Stimulated activated CD4-positive, alpha-beta T cell treated with anti-CD3 and anti-CD28 coated beads, Interleukin-1b, Interleukin-23, amount 100 ng/mL, for 1 hour (primary cell): ENCODE data around the gene NPFFR1.
"Not testable (repeated sequence)": the region's sequence is repeated elsewhere in the genome, so short reads cannot be mapped to it uniquely, and the experiment has no call there.

ENCODE experiments used
- DNase-seq, 2 donors: peaks; one replicate each; pipeline ENCODE4 v3.0.0-alpha.2; 2020; ENCODE audit warnings: low read depth in 2 of 2

Gene NPFFR1

DNA sequence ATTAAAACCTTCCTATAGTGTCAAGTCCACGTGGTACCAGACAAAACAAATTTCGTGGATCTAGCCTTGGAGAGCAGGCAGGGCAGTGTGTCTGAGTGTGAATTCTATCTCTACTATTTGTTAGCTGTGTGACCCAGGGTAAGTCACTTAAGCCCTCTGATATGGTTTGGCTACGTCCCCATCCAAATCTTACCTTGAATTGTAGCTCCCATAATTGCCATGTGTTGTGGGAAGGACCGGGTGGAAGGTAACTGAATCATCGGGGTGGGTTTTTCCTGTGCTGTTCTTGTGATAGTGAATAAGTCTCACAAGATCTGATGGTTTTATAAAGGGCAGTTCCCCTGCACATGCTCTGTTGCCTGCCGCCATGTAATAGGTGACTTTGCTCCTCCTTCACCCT is 2.8 kb upstream of the NPFFR1 start:
- DNase-seq: no peak

DNA sequence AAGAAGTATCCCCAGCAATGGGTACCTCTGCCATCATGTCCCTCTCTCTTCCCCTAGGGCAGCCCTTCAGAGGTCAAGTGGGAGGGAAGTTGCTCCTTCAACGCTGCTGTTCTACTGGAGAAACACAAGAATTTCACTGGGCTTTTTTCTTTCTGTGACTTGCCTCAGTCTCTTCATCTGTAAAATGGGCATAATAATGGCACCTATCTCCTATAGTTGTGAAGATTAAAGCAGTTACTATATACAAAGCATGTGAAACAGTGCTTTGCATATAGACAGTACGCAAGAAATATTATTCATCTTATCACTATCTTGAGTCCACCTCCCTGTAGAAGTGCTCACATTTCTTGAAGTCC is 1.6 kb upstream of the NPFFR1 start:
- no peak for DNase-seq

DNA sequence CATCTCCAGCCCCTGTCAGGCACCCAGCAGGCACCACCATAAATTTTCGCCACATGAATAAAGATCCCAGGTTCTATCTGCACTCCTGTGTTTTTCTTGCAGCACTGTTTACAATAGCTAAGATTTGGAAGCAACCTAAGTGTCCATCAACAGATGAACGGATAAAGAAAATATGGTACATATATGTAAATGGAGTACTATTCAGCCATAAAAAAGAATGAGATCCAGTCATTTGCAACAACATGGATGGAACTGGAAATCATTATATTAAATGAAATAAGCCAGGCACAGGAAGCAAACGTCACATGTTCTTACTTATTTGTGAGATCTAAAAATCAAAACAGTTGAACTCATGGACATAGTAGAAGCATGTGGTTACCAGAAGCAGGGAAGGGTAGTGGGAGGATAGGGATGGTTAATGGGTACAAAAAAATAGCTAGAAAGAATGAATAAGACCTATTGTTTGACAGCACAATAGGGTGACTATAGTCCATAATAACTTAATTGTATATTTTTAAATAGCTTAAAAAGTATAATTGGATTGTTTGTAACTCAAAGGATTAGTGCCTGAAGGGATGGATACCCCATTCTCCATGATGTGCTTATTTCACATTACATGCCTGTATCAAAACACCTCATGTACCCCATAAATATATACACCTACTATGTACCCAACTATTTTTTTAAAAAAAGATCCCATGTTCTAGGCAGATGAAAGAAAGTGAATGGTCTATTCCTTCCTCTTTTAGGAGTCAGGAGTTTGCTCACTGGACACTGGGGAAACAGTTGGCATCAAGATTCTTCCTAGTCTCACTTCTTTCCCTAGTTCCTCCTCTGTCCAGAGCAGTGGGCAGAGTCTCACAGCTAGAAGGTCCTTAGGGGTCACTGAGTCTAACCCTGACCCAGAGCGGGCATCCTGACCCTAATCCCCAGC is 1.0 kb upstream of the NPFFR1 start:
- no peak for DNase-seq

DNA sequence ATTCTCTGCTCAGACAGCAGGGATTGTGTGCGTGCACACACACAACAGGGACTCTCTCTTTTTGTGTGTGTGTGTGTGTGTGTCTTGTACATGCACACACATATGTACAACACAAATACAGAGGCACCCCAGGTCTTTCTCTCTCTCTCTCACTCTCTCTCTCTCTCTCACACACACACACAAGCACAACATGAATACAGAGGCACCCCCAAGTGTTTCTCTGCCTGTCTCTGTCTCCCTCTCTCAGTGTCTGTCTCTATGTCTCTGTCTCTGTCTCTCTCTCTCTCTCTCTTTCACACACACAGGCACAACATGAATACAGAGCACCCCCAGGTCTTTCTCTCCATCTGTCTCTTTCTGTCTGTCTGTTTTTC is 746 bp downstream of the NPFFR1 start:
- no peak for DNase-seq

DNA sequence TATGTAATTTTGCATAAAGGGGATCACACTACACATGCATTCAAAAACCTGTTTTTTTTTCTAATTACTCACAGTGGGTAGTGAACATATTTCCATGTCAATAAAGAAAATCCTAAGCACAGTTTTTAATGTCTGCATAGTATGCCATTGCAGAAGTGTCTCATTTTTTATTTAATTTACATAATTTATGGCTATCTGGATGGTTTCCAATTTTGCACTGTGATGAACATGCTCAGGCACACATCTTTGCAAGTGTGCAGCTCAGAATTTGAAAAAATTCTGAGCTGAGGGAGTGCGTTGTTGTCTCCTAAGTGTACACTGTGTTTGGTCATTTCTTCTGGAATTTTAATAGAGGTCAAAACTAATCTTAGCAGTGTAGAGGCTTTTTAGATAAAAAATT is 2.2 kb downstream of the NPFFR1 start:
- no peak for DNase-seq

DNA sequence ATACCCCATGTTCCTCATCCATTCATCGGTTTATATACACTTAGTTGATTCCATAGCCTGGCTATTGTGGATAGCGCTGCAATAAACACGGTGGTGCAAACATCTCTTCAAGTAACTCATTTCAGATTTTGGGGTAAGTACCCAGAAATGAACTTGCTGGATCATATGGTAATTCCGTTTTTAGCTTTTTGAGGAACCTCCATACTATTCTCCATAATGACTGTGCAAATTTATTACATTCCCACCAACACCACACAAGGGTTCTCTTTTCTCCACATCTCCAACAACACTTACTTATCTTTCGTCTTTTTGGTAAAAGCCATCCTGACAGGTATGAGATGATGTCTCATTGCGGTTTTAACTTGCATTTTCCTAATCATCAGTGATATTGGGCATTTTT is 3.7 kb downstream of the NPFFR1 start:
- DNase-seq: no peak

DNA sequence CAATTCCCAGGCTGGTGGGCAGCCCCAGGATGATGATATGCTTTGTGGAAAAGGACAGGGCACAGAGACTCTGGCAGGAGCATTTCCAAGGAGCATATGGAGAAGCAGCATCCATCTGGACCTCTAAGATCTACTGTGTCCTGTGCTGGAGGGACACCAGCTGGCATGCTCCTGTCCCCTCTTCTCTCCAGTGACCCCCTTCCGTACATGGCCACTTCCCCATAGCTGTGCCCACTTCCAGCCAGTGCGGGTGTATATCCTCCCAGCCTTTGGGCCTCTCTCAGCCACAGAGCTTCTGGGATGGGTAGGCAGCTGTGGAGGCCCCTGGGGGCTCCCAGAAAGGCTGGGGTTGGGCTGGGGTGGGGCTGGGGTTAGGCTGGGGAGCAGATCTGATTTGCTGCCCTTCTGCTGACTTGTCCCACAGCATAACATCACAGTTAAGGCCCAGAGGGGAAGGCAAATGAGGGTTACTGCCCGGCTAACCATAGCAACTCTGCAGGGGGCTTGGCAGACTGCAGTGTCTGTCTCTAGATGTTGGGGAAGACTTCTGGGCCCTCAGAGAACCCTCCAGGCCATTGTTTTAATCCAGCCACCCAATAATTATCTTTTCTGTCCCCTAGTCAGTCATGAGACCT is 6.3 kb downstream of the NPFFR1 start:
- no peak for DNase-seq

DNA sequence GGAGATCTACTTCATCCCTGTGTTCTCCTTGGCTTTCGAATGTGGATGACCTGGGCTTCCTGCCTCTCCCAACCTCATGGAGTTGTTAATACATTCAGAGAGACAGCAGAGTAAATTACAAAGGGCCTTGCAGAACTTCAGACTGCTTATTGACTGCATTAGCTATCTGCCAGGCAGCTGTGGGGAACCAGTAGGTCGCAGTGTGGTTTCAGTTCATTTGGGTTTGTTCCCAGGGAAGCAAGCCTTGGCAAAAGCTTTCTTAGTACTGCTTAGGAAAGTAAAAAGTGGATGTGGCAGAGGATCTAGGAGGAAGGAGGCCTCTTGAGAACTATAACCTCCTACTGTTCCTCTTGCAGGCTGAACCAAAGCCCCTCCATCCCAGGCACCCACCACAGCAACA is 9.2 kb downstream of the NPFFR1 start:
- no peak for DNase-seq

DNA sequence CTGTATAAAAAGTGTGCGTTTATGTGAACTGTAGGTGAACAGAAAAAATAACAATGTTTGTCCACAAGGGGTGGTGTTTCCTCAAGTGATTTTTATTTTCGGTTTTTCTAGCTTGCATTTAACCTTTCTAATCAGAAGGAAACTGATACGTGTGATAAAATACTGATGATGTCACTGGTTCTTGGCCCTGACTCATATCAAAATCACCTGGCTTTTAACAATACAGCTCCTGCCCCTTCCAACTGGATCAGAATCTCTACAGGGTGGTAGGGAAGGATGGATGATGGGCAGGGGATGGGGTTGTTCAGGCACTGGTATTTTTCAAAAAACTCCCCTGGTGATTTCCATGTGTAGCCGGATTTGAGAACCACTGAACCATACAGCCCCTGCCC is 10.9 kb downstream of the NPFFR1 start:
- no peak for DNase-seq

DNA sequence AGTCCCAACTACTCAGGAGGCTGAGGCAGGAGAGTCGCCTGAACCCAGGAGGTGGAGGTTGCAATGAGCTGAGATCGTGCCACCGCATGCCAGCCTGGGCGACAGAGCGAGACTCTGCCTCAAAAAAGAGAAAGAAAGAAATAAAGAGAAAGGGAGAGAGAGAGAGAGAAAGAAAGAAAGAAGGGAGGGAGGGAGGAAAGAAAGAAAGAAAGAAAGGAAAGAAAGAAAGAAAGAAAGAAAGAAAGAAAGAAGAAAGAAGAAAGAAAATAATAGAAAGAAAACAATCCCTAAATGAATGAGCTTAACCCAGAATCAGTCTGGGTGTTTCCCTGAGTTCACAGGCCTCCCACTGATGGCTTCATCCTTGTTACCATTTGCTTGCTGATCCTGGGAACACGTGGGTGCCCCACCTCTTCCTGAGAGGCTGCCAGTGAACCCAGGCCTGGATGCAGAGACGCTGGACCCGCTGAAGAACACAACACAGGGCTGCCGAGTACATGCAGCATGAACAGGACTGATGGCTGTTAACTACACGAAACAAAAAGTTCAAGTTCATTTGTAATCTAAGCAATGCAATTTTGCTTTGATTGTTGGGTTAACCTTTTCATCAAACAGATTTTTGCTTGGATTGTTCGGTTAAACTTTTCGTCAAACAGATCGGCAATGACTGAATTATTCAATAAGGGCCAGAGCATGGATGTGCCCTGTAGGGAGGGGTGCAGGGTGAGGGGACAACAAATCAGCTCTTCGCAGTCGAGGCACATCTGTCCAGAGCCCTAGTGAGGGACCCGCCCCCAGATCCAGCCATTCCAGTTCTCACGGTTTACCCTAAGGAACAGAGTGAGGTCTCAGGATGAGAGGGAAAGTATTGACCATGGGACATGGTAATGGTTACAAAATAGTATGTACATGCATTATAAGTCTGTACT is 11.5 kb downstream of the NPFFR1 start:
- no peak for DNase-seq

DNA sequence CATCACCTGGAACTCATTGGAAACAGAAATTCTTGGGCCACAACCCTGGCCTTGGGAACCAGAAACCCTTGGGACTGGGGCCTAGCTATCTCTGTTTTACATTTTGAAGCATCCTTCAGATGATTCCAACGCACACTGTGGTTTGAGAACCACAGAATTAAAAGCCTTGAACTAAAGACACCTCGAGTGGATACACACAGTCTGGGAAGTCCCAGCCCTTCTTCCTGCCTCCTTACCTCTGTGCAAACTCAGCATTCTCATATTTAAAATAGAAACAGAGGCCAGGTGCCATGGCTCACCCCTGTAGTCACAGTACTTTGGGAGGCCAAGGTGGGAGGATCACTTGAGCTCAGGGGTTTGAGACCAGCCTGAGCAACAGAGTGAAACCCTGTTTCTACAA is 12.9 kb downstream of the NPFFR1 start:
- no peak for DNase-seq

DNA sequence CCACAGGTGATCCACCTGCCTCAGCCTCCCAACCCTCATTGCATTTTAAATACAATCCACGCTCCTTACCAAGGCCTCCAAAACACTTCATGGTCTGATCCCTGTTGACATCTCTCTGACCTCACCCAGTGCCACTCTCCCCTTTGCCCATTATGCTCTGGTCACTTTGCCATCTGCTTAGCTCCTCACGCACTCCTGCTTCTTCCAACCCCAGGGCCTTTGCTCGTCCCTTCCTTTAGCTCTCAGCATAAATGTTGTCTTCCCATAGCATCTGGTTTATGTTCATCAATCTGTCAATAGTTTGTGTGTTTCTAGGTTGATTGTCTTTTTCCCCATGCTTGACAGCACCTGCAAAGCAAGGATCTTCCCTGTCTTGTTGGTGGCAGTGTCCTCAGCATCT is 14.1 kb downstream of the NPFFR1 start:
- DNase-seq: no peak

DNA sequence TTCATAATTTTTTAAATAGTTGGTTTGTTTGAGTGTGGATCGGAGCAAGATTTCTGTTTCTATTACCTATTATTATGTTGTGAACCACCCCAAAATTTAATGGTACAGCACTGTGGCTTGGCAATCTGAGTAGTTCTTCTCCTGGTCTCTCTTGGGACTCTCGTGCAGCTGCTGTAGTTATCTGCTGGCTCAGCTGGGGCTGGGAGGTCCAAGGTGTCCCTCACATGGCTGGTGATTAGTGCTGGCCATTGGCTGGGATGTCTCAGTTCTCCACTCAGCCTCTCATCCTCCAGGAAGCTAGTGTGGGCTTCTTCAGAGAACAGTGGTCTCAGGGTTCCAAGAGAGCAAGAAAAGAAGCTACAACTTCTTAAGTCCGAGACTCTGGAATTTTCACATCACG is 15.4 kb downstream of the NPFFR1 start:
- no peak for DNase-seq

DNA sequence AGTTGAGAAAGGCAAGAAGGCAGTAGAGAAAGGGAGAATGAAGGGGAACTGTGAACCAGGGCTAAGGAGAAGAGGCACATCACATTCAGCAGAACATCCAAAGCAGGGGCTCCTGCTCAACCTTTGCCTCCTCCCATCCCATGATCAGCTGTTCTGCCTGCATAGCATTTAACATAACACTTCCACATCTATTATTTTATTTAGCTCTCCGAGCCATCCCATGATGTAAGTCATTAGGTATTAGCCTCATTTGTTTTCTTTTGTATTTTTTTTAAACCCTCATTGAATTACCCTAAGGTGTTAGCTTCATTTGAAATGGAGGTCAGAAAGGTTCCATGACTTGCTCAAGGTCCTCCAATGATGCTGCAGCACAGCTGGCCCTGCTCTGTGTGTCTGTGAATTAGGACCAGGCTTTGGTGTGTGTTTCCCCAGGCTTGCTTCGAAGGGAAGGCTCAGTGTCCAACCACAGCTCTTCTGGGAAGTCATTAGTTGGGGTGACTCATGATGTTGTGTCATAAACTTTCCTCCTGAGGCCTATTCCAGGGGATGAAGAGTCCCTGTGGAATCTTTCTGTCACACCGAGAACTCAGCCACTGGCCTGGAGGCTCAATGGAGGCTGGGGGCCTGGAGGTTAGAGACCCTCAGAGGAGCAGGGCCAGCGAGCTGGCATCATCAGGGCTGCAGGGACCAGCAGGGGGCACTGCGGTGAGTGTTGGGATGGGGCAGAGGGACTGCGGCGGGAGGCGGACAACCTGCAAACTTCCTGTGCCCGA is 16.5 kb downstream of the NPFFR1 start:
- no peak for DNase-seq

DNA sequence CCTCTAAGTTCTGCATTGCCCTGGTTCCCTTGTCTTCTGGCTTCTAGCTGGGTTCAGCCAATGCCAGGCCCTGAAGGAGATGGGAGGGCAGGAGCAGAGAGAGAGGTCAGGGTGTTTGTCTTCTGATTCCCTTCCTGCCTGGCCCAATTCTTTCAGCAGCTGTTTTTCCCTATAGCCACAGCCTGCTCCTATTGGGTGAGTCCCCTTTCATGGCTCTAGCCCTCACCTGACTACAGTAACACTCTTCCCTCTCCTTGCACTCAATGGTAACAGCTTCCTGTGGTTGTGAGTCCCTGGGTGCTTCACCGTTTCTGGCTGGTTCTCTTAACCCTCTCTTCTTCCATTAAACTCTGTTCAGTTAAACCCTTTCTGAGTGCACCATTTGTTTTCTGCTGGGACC is 17.1 kb downstream of the NPFFR1 start:
- DNase-seq: no peak

DNA sequence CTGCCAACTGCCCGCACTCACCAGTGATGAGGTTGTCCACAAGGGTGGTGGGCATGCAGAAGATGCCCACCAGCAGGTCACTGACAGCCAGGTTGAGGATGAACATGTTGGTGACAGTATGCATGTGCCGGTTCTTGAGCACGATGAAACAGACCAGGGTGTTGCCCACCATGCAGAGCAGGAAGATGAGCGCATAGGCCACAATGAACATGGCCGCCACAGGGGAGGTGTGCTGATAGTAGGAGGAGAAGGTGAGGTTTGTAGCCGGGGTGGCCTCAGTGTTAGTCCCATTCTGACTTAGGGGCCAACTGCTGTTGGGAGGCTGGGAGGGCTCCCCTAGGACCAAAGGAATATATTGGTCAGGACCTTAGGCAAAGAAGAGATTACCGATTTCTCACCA is 17.7 kb downstream of the NPFFR1 start:
- no peak for DNase-seq

DNA sequence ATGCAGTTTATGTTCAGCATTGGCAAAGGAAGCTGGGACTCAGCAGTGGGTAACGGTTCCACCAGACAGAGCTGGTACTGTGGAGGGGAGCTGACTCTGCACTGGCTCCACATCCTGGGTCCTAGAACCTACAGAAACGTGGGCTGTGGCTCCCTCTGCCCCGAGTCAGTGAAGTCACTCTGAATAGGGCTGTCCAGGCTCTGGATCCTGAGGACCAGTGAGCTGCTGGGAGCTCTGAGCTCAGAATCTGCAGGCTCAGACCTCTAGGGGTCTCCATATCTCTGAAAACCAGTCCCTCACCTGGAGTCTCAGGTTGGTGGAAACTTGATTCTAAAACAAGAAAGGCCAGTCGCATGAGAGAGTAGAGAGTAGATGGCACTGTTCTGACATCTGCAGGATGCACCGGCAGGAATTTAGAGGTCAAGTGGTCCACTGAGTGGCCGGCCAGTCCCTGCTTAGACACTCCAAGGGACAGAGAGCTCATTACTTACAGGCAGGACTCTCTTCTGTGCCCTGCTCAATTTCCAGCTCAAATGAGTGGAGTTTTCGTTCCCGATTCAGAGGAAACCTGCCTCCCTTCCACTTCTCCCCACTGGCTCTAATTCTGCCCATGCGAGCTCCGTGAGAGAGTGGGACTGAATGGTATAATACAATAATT is 18.6 kb downstream of the NPFFR1 start:
- no peak for DNase-seq

DNA sequence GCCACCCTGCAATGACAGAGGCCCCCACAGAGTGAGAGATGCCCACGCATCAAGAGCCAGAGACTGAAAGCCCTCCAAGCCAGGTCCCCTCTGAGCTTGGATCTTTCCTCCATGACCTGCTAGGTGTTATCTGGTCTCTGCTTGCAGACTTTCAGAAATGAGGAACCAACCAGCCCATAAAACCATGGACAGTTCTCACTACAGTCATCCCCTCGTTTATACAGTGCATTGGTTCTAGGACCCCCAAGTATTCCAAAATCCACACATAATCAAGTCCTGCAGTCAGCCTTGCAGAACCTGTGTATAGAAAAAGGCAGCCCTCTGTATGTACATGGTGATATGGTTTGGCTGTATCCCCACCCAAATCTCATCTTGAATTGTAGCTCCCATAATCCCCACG is 23.1 kb downstream of the NPFFR1 start:
- DNase-seq: no peak

DNA sequence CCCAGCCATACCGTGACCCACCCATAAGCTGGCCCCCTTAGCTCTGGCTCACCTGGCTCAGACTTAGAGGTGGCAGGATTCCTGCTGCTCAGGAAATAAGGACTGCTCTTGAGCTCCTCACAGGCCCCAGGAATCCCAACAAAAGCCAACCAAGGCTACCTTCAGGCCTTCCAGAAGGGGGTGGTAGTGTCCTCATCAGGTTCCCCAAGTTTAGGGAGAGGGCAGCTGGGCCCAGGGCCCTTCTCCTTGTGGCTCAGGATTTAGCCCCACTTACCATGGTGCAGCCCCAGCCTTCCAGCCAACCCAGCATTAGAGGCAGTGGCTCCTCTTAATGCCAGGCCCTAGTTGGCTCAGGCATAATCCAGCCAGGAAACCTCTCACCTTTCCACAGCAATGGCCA is 23.5 kb downstream of the NPFFR1 start:
- no peak for DNase-seq

DNA sequence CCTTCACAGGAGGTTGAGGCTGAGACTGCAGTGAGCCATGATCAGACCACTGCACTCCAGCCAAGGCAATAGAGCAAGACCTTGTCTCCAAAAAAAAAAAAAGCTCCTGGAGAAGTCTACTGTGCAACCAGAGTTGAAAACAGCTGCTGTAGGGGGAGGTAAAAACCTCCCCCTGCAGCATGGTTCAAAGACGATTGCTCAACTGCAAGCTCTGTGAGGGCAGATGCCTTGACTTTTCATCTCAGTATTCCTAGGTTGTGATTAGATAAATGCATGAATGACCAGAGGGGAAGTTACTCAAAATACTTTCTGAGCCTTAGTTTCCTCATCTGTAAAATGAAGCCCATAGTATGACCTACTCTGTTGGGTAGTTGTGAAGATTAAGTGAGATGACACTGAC is 25.6 kb downstream of the NPFFR1 start:
- no peak for DNase-seq

DNA sequence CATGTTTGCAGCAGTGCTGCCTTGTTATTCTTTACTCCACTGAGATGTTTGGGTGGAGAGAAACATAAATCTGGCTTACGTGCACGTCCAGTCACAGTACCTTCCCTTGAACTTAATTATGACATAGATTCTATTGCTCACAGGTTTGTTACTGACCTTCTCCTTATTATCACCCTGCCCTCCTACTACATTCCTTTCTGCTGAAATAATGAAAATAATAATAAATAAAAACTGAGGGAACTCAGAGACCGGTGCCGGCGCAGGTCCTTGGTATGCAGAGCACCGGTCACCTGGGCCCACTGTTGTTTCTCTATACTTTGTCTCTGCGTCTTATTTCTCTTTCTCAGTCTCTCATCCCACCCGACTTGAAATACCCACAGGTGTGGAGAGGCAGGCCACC is 26.0 kb downstream of the NPFFR1 start:
- not testable (repeated sequence) for DNase-seq
